NT2/D1 (cell line): ENCODE data around the gene PCYOX1L.

Source experiments
- YY1 ChIP-seq: IDR thresholded peaks from 2 replicates; pipeline ENCODE4 v1.6.1; 2011; ENCODE audit not compliant: insufficient read length, insufficient read depth
- ZNF274 ChIP-seq: IDR thresholded peaks from 2 replicates; pipeline ENCODE4 v1.6.1; 2011; ENCODE audit warnings: mild to moderate bottlenecking, low read depth, low read length

- TF ChIP-seq YY1: no peak
- TF ChIP-seq ZNF274: no peak
These were observed 19.5 kb upstream of the PCYOX1L start for GRCh38 chr5:149338364-149338763.
